Thyroid gland (tissue), 4 donors: Measurements from ENCODE around the gene MTCH2.

ENCODE experiments used
- CTCF ChIP-seq, 6 experiments: fragments of 200-600 bp in 3 of 6; fragments of 450-650 bp in 3 of 6; sonication (generic) in 3 of 6; IDR thresholded peaks; one replicate each; pipeline ENCODE4 v1.5.1; 2016 to 2019; ENCODE audit warnings: antibody characterized with exemption in 6 of 6, mild to moderate bottlenecking in 2 of 6, inconsistent platforms in 1 of 6, moderate library complexity in 1 of 6
- POLR2A ChIP-seq, 2 donors: fragments of 450-650 bp; IDR thresholded peaks; one replicate each; pipeline ENCODE4 v1.6.1; 2017; ENCODE audit warnings: antibody characterized with exemption in 2 of 2, mild to moderate bottlenecking in 2 of 2, moderate library complexity in 1 of 2

GRCh38 chr11:47569646-47570045 is 72.7 kb downstream of the MTCH2 start:
- TF ChIP-seq CTCF (IDR thresholded peaks at IDR 0.05) (no peak), POLR2A (IDR thresholded peaks at IDR 0.05) (no peak)
